OCI-LY3 (cell line): ENCODE measurements around the gene CCDC106.

Experiments
- CTCF ChIP-seq: fragments of 200-600, 300-600 bp; sonication (generic); IDR thresholded peaks from 2 replicates; pipeline ENCODE4 v1.5.1; 2014; ENCODE audit warnings: antibody characterized with exemption, low read length, low read depth
- EZH2phosphoT487 ChIP-seq: fragments of 200-600 bp; shearing (Covaris generic); IDR thresholded peaks from 2 replicates; pipeline ENCODE4 v1.6.1; 2018; ENCODE audit warnings: antibody characterized with exemption, mixed run types, low read depth

GRCh38 chr19:55623561-55623960 lies 24.5 kb upstream of the CCDC106 start:
- no peak for TF ChIP-seq CTCF
- TF ChIP-seq EZH2phosphoT487 = no peak
